SK-N-SH treated with all-trans-retinoic acid at 6 μM for 48 hours (cell line): ENCODE results near the gene NKTR.

Source experiments
- ATAC-seq: fragments of 200-7000 bp; cut with Tn5 transposase; 3 replicates; pipeline ENCODE4 v1.9.1; 2020; ENCODE audit warnings: mild to moderate bottlenecking, moderate library complexity
- BACH2 ChIP-seq: fragments of 250-450 bp; sonication (Bioruptor Pico); IDR thresholded peaks from 2 replicates; pipeline ENCODE4 v1.9.0; 2021; ENCODE audit warnings: mild to moderate bottlenecking, borderline replicate concordance
- CSDC2 ChIP-seq: fragments of 250-450 bp; sonication (Bioruptor Pico); IDR thresholded peaks from 2 replicates; pipeline ENCODE4 v1.5.0; 2020; ENCODE audit warnings: mild to moderate bottlenecking, moderate library complexity
- GLIS3 ChIP-seq: fragments of 250-450 bp; sonication (Bioruptor Pico); IDR thresholded peaks from 2 replicates; pipeline ENCODE4 v1.5.0; 2020; ENCODE audit warnings: mild to moderate bottlenecking, moderate library complexity
- OSR1 ChIP-seq: fragments of 250-450 bp; sonication (Bioruptor Pico); IDR thresholded peaks from 2 replicates; pipeline ENCODE4 v1.8.0; 2022; ENCODE audit warnings: moderate library complexity, mild to moderate bottlenecking, inconsistent platforms
- PPARA ChIP-seq: fragments of 250-450 bp; sonication (Bioruptor Pico); IDR thresholded peaks from 2 replicates; pipeline ENCODE4 v1.5.0; 2020; ENCODE audit warnings: mild to moderate bottlenecking, borderline replicate concordance
- RARB ChIP-seq: fragments of 250-450 bp; sonication (Bioruptor Pico); IDR thresholded peaks from 2 replicates; pipeline ENCODE4 v1.8.0; 2021; ENCODE audit warnings: mild to moderate bottlenecking, moderate library complexity
- SNAI2 ChIP-seq: fragments of 250-450 bp; sonication (Bioruptor Pico); IDR thresholded peaks from 2 replicates; pipeline ENCODE4 v1.5.0; 2020; ENCODE audit warnings: mild to moderate bottlenecking, moderate library complexity
- ZC3H10 ChIP-seq: fragments of 250-450 bp; sonication (Bioruptor Pico); IDR thresholded peaks from 2 replicates; pipeline ENCODE4 v1.5.1; 2021; ENCODE audit warnings: mild to moderate bottlenecking, moderate library complexity
- ZFP3 ChIP-seq: fragments of 250-450 bp; sonication (Bioruptor Pico); IDR thresholded peaks from 2 replicates; pipeline ENCODE4 v1.5.0; 2020; ENCODE audit warnings: mild to moderate bottlenecking, moderate library complexity
- ZNF565 ChIP-seq: fragments of 450-650 bp; formaldehyde crosslinking; conservative IDR thresholded peaks from 2 replicates; pipeline ENCODE4 v1.5.0; 2020; ENCODE audit warnings: low read depth, mild to moderate bottlenecking, moderate library complexity
- ZNF8 ChIP-seq: fragments of 450-650 bp; formaldehyde crosslinking; IDR thresholded peaks from 2 replicates; pipeline ENCODE4 v1.5.0; 2020; ENCODE audit warnings: mild to moderate bottlenecking, moderate library complexity
- TF ChIP-seq, protein P1 (sequence below): fragments of 250-450 bp; sonication (Bioruptor Pico); IDR thresholded peaks from 2 replicates; pipeline ENCODE4 v1.5.1; 2021; ENCODE audit warnings: mild to moderate bottlenecking, moderate library complexity
- TF ChIP-seq, protein P2 (sequence below): fragments of 250-450 bp; sonication (Bioruptor Pico); IDR thresholded peaks from 2 replicates; pipeline ENCODE4 v1.8.0; 2020; ENCODE audit warnings: mild to moderate bottlenecking, moderate library complexity, borderline replicate concordance
- TF ChIP-seq, protein P3 (sequence below): fragments of 250-450 bp; sonication (Bioruptor Pico); IDR thresholded peaks from 2 replicates; pipeline ENCODE4 v1.5.0; 2020; ENCODE audit warnings: mild to moderate bottlenecking, moderate library complexity
- TF ChIP-seq, protein P4 (sequence below): fragments of 250-450 bp; sonication (Bioruptor Pico); IDR thresholded peaks from 2 replicates; pipeline ENCODE4 v1.5.1; 2020; ENCODE audit warnings: low read depth, mild to moderate bottlenecking, moderate library complexity
- TF ChIP-seq, protein P5 (sequence below): fragments of 250-450 bp; sonication (Bioruptor Pico); IDR thresholded peaks from 2 replicates; pipeline ENCODE4 v1.8.0; 2021; ENCODE audit warnings: low read depth, mild to moderate bottlenecking, moderate library complexity, borderline replicate concordance

Gene NKTR

DNA sequence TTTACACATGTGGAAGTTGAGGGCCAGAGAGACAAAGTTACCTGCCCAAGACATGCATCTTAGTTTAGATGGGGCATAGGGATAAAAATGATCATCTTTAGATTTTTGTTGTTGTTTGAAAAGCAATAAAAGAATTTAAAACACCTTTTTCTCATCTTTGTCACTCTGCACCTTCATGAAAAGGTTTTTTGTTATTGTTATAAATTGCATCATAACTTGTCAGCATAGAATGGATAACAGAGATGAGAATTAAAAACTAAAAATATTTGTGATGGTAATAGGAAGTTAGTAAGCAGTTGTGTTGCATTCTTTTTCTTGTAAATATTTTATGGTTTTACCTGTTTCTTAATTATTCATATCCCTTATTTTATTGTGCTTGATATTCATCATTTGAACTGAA lies 39.6 kb downstream of the NKTR start (continued):
- TF ChIP-seq, protein P1, sequence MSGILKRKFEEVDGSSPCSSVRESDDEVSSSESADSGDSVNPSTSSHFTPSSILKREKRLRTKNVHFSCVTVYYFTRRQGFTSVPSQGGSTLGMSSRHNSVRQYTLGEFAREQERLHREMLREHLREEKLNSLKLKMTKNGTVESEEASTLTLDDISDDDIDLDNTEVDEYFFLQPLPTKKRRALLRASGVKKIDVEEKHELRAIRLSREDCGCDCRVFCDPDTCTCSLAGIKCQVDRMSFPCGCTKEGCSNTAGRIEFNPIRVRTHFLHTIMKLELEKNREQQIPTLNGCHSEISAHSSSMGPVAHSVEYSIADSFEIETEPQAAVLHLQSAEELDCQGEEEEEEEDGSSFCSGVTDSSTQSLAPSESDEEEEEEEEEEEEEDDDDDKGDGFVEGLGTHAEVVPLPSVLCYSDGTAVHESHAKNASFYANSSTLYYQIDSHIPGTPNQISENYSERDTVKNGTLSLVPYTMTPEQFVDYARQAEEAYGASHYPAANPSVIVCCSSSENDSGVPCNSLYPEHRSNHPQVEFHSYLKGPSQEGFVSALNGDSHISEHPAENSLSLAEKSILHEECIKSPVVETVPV (CRISPR knock-in tag), result no peak

DNA sequence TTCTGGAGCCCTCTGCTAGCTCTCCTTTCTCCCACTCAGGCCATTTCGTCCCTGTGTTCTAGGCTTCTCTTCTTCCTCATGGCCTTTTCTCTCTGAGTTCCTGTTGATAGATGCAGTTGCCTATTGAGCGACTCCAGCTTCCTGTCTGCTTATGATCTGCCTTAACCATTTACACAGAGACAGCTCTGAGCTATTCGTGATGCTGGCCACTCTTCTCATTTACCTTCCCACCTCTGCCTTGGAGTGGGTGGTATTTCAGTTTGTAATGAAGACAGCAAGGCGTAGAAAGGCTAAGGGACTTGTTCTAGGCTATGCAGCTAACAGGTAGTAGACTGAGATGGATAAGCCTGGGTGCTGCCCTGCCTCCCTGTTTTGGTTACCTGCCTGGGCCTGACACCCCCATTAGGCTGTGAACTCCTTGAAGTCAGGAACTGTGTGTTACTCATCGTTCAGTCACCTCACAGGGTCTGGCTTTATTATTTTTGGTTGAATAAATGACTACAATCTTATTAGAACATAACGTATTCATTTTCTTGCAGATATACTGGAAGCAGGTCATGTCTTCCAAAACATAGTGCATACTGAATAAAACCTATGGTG lies 40.4 kb downstream of the NKTR start:
- ATAC-seq, result no peak
- TF ChIP-seq PPARA, result no peak
- no peak for TF ChIP-seq GLIS3 (CRISPR knock-in tag)
- no peak for TF ChIP-seq RARB (CRISPR knock-in tag)

DNA sequence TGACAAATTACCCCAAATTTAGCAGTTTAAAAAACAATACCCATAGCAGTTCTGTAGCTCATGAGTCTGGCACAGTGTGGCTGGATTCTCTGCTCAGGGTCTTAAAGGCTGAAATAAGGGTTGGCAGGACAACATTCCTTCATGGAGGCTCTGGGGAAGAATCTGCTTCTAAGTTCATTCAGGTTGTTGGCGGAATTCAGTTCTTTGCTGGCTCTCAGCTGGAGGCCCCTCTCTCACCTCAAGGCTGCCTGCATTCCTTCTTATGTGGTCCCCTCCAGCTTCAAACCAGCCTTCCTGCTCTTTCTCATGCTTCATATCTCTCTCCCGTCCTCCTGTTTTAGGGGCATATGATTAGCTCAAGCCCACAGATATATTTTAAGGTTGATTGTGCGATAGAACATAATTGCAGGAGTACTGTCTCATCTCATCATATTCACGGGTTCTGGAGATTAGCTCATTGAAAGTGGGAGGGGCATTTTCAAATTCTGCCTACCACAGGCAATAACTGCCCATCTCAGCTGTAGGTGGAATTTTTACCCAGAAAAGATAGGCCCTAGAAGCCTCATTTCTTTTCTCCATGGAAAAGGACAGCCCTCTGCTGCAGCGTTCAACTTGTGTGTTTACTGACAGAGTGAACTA lies 47.5 kb downstream of the NKTR start:
- no peak for ATAC-seq
- TF ChIP-seq GLIS3 (CRISPR knock-in tag), result no peak
- TF ChIP-seq, protein P2, sequence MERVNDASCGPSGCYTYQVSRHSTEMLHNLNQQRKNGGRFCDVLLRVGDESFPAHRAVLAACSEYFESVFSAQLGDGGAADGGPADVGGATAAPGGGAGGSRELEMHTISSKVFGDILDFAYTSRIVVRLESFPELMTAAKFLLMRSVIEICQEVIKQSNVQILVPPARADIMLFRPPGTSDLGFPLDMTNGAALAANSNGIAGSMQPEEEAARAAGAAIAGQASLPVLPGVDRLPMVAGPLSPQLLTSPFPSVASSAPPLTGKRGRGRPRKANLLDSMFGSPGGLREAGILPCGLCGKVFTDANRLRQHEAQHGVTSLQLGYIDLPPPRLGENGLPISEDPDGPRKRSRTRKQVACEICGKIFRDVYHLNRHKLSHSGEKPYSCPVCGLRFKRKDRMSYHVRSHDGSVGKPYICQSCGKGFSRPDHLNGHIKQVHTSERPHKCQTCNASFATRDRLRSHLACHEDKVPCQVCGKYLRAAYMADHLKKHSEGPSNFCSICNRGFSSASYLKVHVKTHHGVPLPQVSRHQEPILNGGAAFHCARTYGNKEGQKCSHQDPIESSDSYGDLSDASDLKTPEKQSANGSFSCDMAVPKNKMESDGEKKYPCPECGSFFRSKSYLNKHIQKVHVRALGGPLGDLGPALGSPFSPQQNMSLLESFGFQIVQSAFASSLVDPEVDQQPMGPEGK, result no peak
- TF ChIP-seq PPARA, result no peak
- TF ChIP-seq BACH2 (CRISPR knock-in tag), result no peak
- no peak for TF ChIP-seq ZNF8 (CRISPR knock-in tag)
- TF ChIP-seq, protein P3, sequence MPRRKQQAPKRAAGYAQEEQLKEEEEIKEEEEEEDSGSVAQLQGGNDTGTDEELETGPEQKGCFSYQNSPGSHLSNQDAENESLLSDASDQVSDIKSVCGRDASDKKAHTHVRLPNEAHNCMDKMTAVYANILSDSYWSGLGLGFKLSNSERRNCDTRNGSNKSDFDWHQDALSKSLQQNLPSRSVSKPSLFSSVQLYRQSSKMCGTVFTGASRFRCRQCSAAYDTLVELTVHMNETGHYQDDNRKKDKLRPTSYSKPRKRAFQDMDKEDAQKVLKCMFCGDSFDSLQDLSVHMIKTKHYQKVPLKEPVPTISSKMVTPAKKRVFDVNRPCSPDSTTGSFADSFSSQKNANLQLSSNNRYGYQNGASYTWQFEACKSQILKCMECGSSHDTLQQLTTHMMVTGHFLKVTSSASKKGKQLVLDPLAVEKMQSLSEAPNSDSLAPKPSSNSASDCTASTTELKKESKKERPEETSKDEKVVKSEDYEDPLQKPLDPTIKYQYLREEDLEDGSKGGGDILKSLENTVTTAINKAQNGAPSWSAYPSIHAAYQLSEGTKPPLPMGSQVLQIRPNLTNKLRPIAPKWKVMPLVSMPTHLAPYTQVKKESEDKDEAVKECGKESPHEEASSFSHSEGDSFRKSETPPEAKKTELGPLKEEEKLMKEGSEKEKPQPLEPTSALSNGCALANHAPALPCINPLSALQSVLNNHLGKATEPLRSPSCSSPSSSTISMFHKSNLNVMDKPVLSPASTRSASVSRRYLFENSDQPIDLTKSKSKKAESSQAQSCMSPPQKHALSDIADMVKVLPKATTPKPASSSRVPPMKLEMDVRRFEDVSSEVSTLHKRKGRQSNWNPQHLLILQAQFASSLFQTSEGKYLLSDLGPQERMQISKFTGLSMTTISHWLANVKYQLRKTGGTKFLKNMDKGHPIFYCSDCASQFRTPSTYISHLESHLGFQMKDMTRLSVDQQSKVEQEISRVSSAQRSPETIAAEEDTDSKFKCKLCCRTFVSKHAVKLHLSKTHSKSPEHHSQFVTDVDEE (CRISPR knock-in tag), result no peak
- no peak for TF ChIP-seq SNAI2
- TF ChIP-seq, protein P1 (CRISPR knock-in tag), result no peak
- TF ChIP-seq OSR1, result no peak
- TF ChIP-seq, protein P4, sequence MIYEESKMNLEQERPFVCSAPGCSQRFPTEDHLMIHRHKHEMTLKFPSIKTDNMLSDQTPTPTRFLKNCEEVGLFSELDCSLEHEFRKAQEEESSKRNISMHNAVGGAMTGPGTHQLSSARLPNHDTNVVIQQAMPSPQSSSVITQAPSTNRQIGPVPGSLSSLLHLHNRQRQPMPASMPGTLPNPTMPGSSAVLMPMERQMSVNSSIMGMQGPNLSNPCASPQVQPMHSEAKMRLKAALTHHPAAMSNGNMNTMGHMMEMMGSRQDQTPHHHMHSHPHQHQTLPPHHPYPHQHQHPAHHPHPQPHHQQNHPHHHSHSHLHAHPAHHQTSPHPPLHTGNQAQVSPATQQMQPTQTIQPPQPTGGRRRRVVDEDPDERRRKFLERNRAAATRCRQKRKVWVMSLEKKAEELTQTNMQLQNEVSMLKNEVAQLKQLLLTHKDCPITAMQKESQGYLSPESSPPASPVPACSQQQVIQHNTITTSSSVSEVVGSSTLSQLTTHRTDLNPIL (CRISPR knock-in tag), result no peak
- no peak for TF ChIP-seq ZFP3

DNA sequence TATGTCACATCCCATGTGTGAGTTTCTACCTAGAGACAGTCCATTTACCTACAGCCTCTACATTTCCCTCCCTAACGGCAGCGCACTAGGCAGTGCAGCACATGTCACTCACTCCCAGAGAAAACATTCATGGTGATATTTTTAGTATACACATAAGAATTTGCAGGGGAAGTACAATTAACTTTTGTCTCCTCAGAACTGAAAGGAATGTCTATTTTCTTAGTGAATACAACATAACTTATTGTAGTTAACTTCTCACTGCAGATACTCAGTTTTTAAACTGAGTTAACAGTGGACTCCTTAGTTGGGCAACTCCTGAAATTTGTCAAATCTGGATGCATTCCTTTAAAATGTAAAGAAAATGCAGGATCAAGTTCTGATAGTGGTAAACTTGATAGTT lies 48.5 kb downstream of the NKTR start:
- TF ChIP-seq RARB (CRISPR knock-in tag), result no peak
- TF ChIP-seq, protein P2, result no peak
- ATAC-seq, result no peak

DNA sequence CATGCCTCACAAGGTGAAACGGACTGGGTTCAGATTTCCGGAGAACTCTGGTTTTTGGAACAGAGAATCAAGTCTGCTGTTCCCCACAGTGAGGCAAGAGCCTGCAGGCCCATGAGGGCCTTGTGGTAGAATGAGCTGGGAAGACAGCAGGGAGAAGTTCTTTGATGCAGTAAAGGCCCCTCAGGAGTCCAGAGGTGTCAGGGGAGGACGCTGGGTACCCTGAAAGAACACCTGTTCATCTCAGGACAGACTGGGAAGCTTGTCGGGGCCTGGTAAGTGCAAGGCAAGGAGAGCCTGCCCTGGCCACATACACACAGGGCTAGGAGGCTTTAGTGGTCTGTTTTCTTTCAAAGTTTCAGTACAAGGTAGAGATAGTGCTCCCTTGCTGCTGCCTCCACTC lies 49.3 kb downstream of the NKTR start:
- ATAC-seq, result no peak
- TF ChIP-seq, protein P5, sequence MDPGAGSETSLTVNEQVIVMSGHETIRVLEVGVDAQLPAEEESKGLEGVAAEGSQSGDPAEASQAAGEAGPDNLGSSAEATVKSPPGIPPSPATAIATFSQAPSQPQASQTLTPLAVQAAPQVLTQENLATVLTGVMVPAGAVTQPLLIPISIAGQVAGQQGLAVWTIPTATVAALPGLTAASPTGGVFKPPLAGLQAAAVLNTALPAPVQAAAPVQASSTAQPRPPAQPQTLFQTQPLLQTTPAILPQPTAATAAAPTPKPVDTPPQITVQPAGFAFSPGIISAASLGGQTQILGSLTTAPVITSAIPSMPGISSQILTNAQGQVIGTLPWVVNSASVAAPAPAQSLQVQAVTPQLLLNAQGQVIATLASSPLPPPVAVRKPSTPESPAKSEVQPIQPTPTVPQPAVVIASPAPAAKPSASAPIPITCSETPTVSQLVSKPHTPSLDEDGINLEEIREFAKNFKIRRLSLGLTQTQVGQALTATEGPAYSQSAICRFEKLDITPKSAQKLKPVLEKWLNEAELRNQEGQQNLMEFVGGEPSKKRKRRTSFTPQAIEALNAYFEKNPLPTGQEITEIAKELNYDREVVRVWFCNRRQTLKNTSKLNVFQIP, result no peak
- no peak for TF ChIP-seq GLIS3 (CRISPR knock-in tag)
- TF ChIP-seq OSR1, result no peak
- TF ChIP-seq, protein P2, result no peak
- TF ChIP-seq ZFP3, result no peak
- TF ChIP-seq ZC3H10, result no peak
- no peak for TF ChIP-seq ZNF565 (CRISPR knock-in tag)
- TF ChIP-seq CSDC2 (CRISPR knock-in tag), result no peak
